GM12878 (cell line): Measurements from ENCODE around the gene PDRG1. TPM values are rescaled to one million over a fixed set of nuclear protein-coding genes. Genes with fewer than 3 reads are reported as not detected.

Experiments used
- ESRRA ChIP-seq: IDR thresholded peaks from 2 replicates; pipeline ENCODE4 v1.6.1; 2012; ENCODE audit warnings: mild to moderate bottlenecking, low read length, improper control_type of control experiment
- FOS ChIP-seq: IDR thresholded peaks from 3 replicates; pipeline ENCODE4 v1.6.1; 2011; ENCODE audit warnings: borderline replicate concordance; ENCODE audit not compliant: insufficient read length; ENCODE audit errors: extremely low read depth
- HDAC6 ChIP-seq: fragments of 200-600 bp; sonication (generic); IDR thresholded peaks from one replicate; pipeline ENCODE4 v1.8.0; 2017; ENCODE audit warnings: antibody characterized with exemption; ENCODE audit not compliant: unreplicated experiment
- KDM1A ChIP-seq: fragments of 200-600 bp; sonication (generic); IDR thresholded peaks from 2 replicates; pipeline ENCODE4 v1.6.1; 2016; ENCODE audit warnings: borderline replicate concordance
- REST ChIP-seq: IDR thresholded peaks from 2 replicates; pipeline ENCODE4 v1.6.1; 2012; ENCODE audit warnings: mild to moderate bottlenecking, low read depth, low read length
- polyA plus RNA-seq, 11 experiments: library from polyadenylated mRNA; depleted of rRNA in 4 of 11; unstranded in 6 of 11; stranded (reverse) in 5 of 11; fragments of >200 nt; fragmentation: Nextera tagmentation in 4 of 11; fragmentation: Illumina TruSeq in 1 of 11; extraction: Ambion mirVana in 4 of 11; extraction: Trizol in 1 of 11; gene quantifications; 1 replicate in 1 of 11; 2 replicates in 10 of 11; pipeline versions ENCODE4 v1.2.1 to v1.2.3, GENCODE V29; 2011 to 2016; ENCODE audit warnings: inconsistent platforms in 2 of 11, missing spikeins in 2 of 11, low read depth in 1 of 11
- total RNA-seq, 4 experiments: library from RNA; depleted of rRNA in 3 of 4; stranded (reverse); fragments of >200 nt in 3 of 4; fragmentation: Illumina TruSeq in 1 of 4; extraction: Trizol in 1 of 4; gene quantifications; 2 replicates each; pipeline versions ENCODE4 v1.2.1 to v1.2.3, GENCODE V29; 2013 to 2021
- TF ChIP-seq, protein P1 (sequence below): fragments of 150-350 bp; IDR thresholded peaks from 2 replicates; pipeline ENCODE4 v1.6.1; 2016; ENCODE audit warnings: low read depth, low read length
- TF ChIP-seq, protein P2 (sequence below): fragments of 450-650 bp; IDR thresholded peaks from 2 replicates; pipeline ENCODE4 v1.6.1; 2016; ENCODE audit warnings: mild to moderate bottlenecking

PDRG1 gene
- total and polyA plus RNA-seq, 10 of the 15 experiments (the other 5 are each of a cell fraction or from before 2014, with no cell fraction given): 11.1 to 55.8 (median 23.3) TPM

DNA sequence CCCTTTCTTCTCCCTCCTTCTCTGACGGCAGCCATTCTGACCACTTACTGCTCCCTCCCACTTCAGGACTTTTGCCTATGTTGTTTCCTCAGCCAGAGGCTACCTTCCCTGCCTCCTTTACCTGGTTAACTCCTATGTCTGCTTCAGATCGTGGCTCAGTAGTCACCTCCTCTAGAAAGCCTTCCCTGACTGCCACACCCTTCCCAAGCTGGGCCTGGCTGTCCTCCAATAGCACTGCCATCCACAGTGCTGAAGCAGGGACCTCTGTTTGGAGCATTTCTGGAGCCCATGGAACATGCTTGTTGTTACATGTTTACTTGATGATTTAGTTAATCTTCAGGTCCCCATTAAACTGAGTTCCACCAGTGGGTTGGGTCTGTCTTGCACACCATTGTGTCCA lies 29.9 kb upstream of the PDRG1 start (continued):
- TF ChIP-seq, protein P1, sequence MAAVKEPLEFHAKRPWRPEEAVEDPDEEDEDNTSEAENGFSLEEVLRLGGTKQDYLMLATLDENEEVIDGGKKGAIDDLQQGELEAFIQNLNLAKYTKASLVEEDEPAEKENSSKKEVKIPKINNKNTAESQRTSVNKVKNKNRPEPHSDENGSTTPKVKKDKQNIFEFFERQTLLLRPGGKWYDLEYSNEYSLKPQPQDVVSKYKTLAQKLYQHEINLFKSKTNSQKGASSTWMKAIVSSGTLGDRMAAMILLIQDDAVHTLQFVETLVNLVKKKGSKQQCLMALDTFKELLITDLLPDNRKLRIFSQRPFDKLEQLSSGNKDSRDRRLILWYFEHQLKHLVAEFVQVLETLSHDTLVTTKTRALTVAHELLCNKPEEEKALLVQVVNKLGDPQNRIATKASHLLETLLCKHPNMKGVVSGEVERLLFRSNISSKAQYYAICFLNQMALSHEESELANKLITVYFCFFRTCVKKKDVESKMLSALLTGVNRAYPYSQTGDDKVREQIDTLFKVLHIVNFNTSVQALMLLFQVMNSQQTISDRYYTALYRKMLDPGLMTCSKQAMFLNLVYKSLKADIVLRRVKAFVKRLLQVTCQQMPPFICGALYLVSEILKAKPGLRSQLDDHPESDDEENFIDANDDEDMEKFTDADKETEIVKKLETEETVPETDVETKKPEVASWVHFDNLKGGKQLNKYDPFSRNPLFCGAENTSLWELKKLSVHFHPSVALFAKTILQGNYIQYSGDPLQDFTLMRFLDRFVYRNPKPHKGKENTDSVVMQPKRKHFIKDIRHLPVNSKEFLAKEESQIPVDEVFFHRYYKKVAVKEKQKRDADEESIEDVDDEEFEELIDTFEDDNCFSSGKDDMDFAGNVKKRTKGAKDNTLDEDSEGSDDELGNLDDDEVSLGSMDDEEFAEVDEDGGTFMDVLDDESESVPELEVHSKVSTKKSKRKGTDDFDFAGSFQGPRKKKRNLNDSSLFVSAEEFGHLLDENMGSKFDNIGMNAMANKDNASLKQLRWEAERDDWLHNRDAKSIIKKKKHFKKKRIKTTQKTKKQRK: no peak
- TF ChIP-seq HDAC6 (no peak), KDM1A (no peak), REST (no peak), FOS (no peak), ESRRA (no peak)
- TF ChIP-seq, protein P2, sequence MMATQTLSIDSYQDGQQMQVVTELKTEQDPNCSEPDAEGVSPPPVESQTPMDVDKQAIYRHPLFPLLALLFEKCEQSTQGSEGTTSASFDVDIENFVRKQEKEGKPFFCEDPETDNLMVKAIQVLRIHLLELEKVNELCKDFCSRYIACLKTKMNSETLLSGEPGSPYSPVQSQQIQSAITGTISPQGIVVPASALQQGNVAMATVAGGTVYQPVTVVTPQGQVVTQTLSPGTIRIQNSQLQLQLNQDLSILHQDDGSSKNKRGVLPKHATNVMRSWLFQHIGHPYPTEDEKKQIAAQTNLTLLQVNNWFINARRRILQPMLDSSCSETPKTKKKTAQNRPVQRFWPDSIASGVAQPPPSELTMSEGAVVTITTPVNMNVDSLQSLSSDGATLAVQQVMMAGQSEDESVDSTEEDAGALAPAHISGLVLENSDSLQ: no peak
- TF ChIP-seq, all 136 proteins: peak for 0
